Prostate gland (tissue), 2 donors: ENCODE data around the gene NUMB.

Source experiments
- POLR2A ChIP-seq: fragments of 450-650 bp; IDR thresholded peaks from one replicate; pipeline ENCODE4 v1.6.1; 2016; ENCODE audit warnings: antibody characterized with exemption, mild to moderate bottlenecking
- TF ChIP-seq, protein P1 (sequence below), 4 experiments: fragments of 200-600 bp in 2 of 4; fragments of 450-650 bp in 2 of 4; sonication (generic) in 2 of 4; IDR thresholded peaks; 1 replicate in 3 of 4; 2 replicates in 1 of 4; pipeline ENCODE4 v1.5.1; 2016 to 2019; ENCODE audit warnings: antibody characterized with exemption in 4 of 4, mild to moderate bottlenecking in 2 of 4, moderate library complexity in 2 of 4

DNA sequence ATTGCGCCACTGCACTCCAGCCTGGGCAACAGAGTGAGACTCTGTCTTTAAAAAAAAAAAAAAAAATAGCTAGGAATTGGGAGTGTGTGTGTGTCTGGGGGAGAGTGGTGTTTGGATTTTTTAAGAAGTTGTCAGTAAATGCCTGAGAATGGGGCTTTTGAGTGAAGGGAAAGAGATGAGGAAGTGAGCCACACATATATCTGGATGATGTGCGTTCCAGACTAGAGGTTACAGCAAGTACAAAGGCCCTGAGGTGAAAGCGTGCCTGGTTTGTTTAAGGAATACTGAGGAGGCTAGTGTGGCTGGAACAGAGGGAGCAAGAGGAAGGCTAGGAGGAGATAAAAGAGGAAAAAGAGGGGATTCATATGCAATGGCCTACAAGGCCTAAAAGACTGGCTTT lies 151.1 kb downstream of the NUMB start:
- no peak for TF ChIP-seq POLR2A
- TF ChIP-seq, protein P1, sequence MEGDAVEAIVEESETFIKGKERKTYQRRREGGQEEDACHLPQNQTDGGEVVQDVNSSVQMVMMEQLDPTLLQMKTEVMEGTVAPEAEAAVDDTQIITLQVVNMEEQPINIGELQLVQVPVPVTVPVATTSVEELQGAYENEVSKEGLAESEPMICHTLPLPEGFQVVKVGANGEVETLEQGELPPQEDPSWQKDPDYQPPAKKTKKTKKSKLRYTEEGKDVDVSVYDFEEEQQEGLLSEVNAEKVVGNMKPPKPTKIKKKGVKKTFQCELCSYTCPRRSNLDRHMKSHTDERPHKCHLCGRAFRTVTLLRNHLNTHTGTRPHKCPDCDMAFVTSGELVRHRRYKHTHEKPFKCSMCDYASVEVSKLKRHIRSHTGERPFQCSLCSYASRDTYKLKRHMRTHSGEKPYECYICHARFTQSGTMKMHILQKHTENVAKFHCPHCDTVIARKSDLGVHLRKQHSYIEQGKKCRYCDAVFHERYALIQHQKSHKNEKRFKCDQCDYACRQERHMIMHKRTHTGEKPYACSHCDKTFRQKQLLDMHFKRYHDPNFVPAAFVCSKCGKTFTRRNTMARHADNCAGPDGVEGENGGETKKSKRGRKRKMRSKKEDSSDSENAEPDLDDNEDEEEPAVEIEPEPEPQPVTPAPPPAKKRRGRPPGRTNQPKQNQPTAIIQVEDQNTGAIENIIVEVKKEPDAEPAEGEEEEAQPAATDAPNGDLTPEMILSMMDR (IDR thresholded peaks at IDR 0.05), result no peak
